ENCODE data around the gene NEURL1.

Gene NEURL1

DNA sequence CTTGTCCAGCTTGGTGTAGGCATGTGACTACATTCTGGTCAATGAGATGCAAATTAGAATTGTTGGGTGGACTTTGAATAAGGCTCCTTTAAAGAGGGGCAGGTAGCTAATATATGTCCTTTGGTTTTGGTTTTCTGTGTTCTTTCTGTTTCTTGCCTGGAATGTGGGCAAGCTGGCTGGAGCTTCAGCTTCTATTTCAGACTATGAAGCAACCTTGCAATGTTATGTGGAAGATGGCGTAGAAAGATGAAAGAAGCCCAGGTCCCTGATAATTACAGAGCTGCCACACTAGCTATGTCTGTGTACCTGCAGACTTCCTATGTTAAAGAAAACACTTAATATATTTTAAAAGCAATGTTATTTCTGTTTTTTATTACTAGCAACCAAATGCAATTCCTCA lies 46.2 kb downstream of the NEURL1 start:
- no peaks in the 10 kb centered on the region for H3K9me3 Mint-ChIP-seq
- H3K27me3 Mint-ChIP-seq, result peaks cover 22% of the 10 kb centered on the region
- H3K4me1 Mint-ChIP-seq (ENCODE audit: low read depth), result peaks cover 14% of the 10 kb centered on the region
- no peak overlapping the region for H3K27ac Mint-ChIP-seq
- no peak overlapping the region for H3K4me3 Mint-ChIP-seq
- no peaks in the 10 kb centered on the region for H3K36me3 Mint-ChIP-seq (ENCODE audit: low read depth)

DNA sequence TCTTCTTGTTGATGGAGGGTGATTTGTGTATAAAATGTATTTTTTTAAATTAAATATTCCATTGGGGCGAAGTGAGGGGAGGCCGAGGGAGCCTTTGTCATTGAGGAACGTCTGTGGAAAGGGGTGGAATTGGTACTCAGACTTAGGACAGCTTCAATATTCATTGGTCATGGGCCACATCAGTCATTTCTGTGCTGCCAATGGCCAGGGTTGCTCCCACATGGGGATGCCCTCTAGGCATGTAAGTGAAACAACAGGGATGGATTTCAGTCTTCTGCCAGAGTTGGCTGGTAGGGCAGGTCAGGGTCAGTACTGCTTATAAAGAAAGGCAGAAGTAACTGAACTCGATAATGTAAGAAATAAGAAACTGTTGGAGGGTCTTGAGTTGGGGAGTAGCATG lies 47.2 kb downstream of the NEURL1 start:
- Mint-ChIP-seq H3K36me3 (ENCODE audit: low read depth) (no peaks in the 10 kb centered on the region), H3K27ac (peak overlapping the region; percentile 15), H3K9me3 (no peaks in the 10 kb centered on the region), H3K4me3 (no peak overlapping the region), H3K4me1 (ENCODE audit: low read depth) (peaks cover 14% of the 10 kb centered on the region), H3K27me3 (peaks cover 22% of the 10 kb centered on the region)

DNA sequence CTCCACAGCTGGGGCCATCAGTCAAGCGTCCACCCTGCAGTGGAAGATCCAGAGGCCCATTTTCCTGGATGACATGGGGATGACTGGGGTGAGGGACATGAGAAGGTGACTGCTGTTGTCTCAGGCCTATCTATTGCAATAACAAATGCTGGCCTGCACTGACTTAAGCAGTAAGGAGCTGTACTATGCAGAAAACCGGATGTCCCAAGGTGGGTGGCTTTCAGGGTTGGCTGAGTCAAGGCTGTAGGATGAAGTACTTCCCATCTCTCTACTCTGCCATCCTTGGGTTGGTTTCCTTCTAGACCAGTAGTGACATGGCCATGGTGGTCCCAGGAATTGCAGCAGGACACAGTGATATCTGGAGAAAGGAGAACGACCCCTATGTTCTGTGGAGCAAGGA lies 48.1 kb downstream of the NEURL1 start:
- Mint-ChIP-seq H3K4me1 (ENCODE audit: low read depth) (peaks cover 14% of the 10 kb centered on the region), H3K36me3 (ENCODE audit: low read depth) (no peaks in the 10 kb centered on the region), H3K4me3 (no peak overlapping the region), H3K9me3 (no peaks in the 10 kb centered on the region), H3K27ac (no peak overlapping the region), H3K27me3 (peaks cover 22% of the 10 kb centered on the region)

DNA sequence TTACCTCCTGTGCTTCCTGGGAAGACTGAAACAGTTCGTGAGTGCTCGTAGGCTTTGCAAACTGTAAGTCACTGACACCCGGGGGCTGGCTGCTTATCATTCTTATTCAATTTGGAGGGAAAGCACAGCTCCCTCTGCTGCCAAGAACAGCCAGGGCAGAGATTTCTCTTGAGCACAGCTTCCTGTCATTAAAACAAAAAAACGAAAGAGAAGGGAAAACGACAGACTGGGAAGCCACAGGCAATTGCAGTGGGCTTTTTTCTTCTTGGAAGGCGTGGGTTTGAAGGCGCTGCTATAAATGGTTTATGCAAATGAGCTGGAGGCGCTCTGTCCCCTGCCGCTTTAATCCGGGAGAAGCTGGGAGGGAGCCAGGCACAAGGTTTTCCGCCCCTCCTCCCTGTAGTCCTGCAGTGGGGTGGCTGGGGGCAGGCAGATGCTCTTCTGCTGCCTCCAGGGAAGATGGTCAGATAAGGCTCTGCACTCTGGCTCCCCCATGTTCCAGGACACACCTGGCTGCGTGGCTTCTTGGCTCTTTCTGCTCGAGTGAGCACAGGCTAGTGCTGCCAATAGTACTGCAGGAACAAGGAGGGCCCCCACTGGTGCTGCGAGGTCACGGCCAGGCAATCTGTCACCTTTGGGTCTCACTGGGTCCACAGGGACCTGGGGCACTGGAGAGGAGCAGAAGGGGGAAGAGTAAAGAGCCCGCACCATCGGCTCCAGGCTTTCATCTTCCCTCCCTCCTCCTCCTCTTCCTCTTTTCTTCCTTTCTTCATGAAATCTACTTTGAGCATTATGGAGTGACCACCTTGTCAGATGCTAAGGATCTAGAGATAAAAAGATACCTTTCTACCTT lies 49.5 kb downstream of the NEURL1 start:
- H3K4me1 Mint-ChIP-seq (ENCODE audit: low read depth), result peaks cover 14% of the 10 kb centered on the region
- peaks cover 22% of the 10 kb centered on the region for H3K27me3 Mint-ChIP-seq
- no peaks in the 10 kb centered on the region for H3K36me3 Mint-ChIP-seq (ENCODE audit: low read depth)
- H3K27ac Mint-ChIP-seq, result peak overlapping the region; percentile 52
- no peaks in the 10 kb centered on the region for H3K9me3 Mint-ChIP-seq
- peak overlapping the region; percentile 76 for H3K4me3 Mint-ChIP-seq

DNA sequence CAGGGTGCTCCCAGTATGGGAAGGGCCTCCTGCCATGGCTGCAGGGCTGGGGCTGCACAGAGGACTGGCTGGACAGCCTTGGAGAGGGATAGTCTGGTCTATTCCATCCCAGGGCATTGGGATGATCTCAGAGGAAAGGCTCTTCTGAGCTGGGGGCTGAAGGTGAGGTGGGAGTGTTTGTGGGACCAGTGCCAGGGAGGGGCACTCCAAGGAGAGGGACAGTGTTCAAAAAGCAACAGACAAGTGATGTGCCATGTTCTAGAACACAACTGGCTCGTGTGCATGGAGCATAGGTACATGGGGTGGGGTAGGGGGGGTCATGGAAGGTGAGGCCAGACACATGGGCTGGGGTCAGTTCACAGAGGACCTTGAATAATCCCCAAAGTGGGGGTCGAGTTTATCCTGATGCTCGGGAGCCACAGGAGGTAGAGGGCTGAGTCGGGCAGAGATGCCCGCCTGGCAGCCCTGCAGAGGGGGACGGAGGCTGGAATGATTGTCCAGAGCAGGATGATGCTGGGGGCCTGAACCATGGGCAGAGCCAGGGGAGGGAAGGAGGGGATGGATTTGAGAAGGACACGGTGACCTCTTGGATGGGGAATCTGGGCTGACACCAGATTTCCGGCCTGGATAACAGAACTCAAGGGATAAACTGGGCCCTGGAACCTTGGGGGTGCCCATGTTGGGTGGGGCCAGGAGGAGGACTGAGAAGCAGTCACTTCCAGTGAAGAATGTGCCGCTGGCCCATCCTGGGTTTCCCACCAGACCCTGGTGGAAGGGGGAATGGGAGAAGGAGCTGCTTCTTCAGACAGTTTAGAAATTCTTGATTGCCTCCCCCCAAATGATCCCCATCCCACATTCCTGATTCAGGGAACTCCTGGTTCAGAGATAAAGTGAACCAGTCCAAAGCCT lies 50.4 kb downstream of the NEURL1 start:
- Mint-ChIP-seq H3K9me3 (no peaks in the 10 kb centered on the region), H3K36me3 (ENCODE audit: low read depth) (no peaks in the 10 kb centered on the region), H3K4me3 (peak overlapping the region; percentile 33), H3K27ac (no peak overlapping the region), H3K27me3 (peaks cover 22% of the 10 kb centered on the region), H3K4me1 (ENCODE audit: low read depth) (peaks cover 14% of the 10 kb centered on the region)

DNA sequence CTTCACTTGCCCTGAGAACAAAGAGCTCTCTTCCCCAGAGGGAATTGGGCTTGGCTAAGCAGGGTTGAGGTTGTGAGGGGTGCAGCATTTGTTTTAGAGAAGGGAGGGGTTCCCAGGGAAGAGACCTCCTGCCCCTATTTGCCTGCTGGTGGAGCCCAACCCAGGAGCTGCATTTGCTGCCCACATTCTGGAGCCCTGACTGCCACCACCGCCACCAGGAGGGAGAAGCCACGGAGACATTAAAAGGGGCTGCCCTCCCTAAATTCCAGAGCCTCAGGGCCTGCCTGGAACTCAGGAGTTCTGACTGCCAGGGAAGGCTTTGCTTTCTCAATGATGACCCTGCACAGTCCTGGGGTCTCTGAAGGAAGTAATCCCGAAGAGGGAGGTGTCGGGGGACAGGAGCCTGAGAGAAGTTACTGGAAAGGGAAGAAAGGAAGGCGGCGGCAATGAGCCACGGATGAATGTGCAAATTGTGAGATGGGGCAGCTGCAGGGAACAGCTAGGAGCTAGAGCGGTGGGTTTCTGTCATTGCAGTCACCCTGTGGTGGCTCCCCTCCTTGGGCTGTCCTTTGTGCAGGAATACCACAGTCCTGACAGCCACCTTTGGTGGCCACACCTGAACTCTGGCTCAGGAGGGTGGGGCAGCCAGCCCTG lies 51.3 kb downstream of the NEURL1 start:
- H3K9me3 Mint-ChIP-seq, result no peaks in the 10 kb centered on the region
- no peak overlapping the region for H3K27ac Mint-ChIP-seq
- no peaks in the 10 kb centered on the region for H3K36me3 Mint-ChIP-seq (ENCODE audit: low read depth)
- peaks cover 13% of the 10 kb centered on the region for H3K27me3 Mint-ChIP-seq
- peaks cover 14% of the 10 kb centered on the region for H3K4me1 Mint-ChIP-seq (ENCODE audit: low read depth)
- no peak overlapping the region for H3K4me3 Mint-ChIP-seq

DNA sequence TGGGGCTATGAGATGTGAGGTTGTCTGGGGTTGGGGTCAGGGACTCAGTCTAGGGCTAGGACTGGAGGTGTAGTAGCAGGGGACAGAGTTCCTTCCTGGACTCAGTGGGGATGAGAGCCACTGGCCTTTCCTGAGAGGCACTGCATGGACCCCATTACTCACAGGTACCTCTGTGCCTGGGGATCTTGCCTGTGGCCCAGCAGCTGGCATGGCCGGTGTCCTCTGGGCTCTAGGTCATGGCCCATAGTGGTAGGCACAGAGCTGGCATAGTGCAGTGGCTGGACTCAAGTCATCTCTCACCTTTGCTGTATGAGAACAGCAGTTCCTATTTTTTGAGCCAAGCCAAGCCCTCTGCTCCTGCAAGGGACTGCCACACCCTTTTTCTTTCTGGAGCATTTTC lies 51.9 kb downstream of the NEURL1 start:
- no peak overlapping the region for H3K27ac Mint-ChIP-seq
- peaks cover 14% of the 10 kb centered on the region for H3K4me1 Mint-ChIP-seq (ENCODE audit: low read depth)
- no peaks in the 10 kb centered on the region for H3K9me3 Mint-ChIP-seq
- H3K4me3 Mint-ChIP-seq, result no peak overlapping the region
- H3K36me3 Mint-ChIP-seq (ENCODE audit: low read depth), result no peaks in the 10 kb centered on the region
- peaks cover 12% of the 10 kb centered on the region for H3K27me3 Mint-ChIP-seq

DNA sequence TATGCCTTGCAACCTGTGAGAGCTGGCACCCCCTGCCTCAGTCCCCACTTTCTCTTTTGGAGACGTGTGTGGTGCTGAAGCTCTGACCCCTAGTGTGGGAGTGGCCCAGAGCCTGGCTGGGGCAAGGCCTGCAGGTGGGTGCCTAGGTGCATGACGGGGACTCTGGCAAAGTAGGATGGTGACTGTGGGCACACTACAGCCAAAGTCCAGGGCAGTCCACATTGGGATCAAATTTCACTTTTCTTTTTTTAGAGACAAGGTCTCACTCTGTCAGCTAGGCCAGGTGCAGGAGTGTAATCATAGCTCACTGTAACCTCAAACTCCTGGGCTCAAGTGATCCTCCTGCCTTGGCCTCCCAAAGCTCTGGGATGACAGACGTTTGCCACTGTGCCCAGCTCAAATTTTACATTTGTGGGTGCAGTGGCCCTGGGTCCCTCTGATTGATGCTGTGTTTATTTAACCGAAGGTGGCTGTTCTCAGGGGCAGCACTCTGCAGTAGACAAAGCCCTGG lies 52.3 kb downstream of the NEURL1 start:
- H3K36me3 Mint-ChIP-seq (ENCODE audit: low read depth), result no peaks in the 10 kb centered on the region
- H3K27ac Mint-ChIP-seq, result no peak overlapping the region
- H3K27me3 Mint-ChIP-seq, result peaks cover 9% of the 10 kb centered on the region
- H3K4me1 Mint-ChIP-seq (ENCODE audit: low read depth), result peaks cover 14% of the 10 kb centered on the region
- H3K4me3 Mint-ChIP-seq, result no peak overlapping the region
- no peaks in the 10 kb centered on the region for H3K9me3 Mint-ChIP-seq

DNA sequence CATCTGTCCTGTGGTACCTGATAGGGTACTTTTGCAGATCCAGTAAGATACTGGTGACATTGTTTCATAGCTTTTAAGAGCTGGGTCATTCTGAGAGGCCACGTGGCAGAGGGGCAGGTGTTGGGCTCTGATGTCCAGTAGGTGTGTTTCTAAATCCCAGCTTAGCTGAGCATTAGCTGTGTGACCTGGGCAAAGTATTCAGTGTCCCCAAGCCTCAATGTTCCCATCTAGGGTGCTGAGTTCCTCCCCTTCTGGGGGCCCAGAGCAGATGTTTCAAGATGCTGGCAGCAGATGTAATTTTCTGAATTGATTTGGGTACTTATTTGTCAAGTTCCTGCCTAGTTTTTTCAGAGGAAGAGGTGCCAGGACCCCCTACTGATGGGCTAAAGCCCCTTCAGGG lies 52.9 kb downstream of the NEURL1 start:
- peaks cover 14% of the 10 kb centered on the region for H3K4me1 Mint-ChIP-seq (ENCODE audit: low read depth)
- no peaks in the 10 kb centered on the region for H3K36me3 Mint-ChIP-seq (ENCODE audit: low read depth)
- no peaks in the 10 kb centered on the region for H3K9me3 Mint-ChIP-seq
- no peak overlapping the region for H3K27ac Mint-ChIP-seq
- no peak overlapping the region for H3K4me3 Mint-ChIP-seq
- peaks cover 4% of the 10 kb centered on the region for H3K27me3 Mint-ChIP-seq

DNA sequence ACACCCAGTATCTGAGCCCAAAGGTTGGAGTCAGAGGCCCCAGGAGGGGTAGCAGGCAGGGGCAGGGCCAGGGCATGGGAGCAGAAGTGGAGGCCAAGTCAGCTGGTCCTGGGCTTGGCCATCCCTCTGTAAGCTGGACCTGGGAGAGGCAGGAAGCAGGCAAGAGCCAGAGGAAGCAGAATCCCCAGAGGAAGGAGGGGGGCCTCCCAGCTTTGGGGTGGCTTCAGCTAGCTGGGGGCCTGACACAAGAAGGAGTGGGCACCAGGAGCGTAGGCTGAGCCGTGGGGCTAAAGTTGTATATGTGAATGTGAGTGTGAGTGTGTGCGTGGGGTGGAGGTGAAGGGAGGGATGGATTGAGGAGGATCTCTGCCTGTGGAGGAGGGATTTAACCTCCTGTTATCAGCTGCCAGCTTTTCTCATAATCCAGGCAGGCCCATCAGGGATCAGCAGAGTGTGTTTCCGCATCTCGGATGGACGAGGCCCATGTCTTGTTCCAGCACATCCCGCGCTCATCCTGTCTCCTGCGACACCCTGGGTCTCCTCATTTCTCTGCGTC lies 54.0 kb downstream of the NEURL1 start:
- Mint-ChIP-seq H3K4me3 (no peak overlapping the region), H3K4me1 (ENCODE audit: low read depth) (peaks cover 11% of the 10 kb centered on the region), H3K27me3 (peaks cover 6% of the 10 kb centered on the region), H3K27ac (no peak overlapping the region), H3K36me3 (ENCODE audit: low read depth) (no peaks in the 10 kb centered on the region), H3K9me3 (no peaks in the 10 kb centered on the region)

DNA sequence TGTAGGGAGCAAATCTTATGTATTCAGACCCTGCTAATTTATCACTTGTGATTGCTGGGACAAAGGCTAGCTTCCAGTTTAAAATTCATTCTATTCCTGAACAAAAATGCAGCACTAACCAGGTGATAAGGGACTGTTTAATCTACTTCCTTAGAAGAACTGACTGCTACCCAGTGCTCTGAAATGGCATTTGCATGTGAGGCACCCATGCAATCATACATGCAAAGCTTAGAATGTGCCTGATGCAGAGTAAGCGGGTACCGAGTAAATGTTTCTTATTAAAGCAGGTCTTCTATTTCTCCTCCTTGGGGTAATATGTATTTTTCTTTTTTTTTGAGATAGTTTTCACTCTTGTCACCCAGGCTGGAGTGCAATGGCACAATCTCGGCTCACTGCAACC lies 54.5 kb downstream of the NEURL1 start:
- Mint-ChIP-seq H3K4me1 (ENCODE audit: low read depth) (peaks cover 6% of the 10 kb centered on the region), H3K9me3 (no peaks in the 10 kb centered on the region), H3K36me3 (ENCODE audit: low read depth) (no peaks in the 10 kb centered on the region), H3K27me3 (peaks cover 11% of the 10 kb centered on the region), H3K27ac (no peak overlapping the region), H3K4me3 (no peak overlapping the region)

DNA sequence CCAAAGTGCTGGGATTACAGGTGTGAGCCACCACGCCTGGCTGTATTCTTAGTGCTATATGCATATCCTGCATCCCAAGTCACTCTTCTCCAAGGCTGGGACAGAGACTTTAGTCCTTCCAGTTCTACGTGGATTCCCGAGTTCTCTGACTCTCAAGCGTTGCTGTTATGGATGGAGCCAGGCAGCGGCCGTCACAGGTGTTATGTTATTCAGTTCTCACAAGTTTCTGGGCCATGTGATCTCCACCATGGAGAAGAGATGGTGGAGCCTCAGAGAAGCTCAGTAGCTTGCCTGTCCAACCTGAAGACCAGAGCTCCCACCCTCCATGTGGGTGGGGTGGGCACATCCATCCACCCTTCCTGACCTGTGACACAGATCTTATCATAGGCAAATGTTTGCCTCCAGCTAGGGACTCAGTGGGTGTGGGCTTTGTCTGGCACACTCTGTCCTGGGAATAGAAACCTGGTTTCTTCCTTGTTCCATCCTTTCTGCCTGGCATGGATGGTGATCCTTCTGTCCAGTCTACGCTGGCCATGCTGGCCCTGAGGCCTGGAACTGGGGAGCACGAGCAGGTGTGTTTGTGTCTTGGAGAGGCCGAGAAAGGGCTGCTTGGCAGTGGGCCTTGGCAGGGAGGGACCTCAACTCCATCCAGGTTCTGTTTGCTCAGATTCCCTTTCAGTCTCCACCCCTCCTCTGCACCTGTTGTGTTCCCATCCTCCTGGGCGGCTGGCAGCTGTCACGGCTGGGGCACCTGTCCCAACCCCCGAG lies 55.3 kb downstream of the NEURL1 start:
- H3K27me3 Mint-ChIP-seq, result peaks cover 8% of the 10 kb centered on the region
- no peak overlapping the region for H3K4me3 Mint-ChIP-seq
- H3K36me3 Mint-ChIP-seq (ENCODE audit: low read depth), result no peaks in the 10 kb centered on the region
- H3K27ac Mint-ChIP-seq, result no peak overlapping the region
- no peaks in the 10 kb centered on the region for H3K9me3 Mint-ChIP-seq
- H3K4me1 Mint-ChIP-seq (ENCODE audit: low read depth), result peaks cover 2% of the 10 kb centered on the region

DNA sequence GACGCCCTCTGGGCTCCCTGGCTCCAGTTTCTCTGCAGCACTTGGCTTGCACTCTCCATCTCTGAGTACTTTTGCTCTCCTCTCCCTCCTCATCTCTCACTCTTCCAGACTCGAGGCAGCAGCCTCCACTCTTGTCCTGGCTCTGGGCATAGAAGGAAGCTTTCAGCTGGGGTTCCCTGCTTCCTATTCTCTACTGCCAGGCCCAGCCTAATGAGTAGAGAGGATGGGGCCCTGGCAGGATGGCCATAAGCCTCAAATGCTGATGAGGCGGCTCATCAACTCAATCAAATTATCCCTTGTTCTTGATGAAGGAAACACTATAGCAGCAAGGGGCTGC lies 55.8 kb downstream of the NEURL1 start:
- no peaks in the 10 kb centered on the region for H3K9me3 Mint-ChIP-seq
- no peak overlapping the region for H3K27ac Mint-ChIP-seq
- no peak overlapping the region for H3K4me3 Mint-ChIP-seq
- H3K4me1 Mint-ChIP-seq (ENCODE audit: low read depth), result peaks cover 8% of the 10 kb centered on the region
- H3K27me3 Mint-ChIP-seq, result peaks cover 12% of the 10 kb centered on the region
- H3K36me3 Mint-ChIP-seq (ENCODE audit: low read depth), result no peaks in the 10 kb centered on the region

DNA sequence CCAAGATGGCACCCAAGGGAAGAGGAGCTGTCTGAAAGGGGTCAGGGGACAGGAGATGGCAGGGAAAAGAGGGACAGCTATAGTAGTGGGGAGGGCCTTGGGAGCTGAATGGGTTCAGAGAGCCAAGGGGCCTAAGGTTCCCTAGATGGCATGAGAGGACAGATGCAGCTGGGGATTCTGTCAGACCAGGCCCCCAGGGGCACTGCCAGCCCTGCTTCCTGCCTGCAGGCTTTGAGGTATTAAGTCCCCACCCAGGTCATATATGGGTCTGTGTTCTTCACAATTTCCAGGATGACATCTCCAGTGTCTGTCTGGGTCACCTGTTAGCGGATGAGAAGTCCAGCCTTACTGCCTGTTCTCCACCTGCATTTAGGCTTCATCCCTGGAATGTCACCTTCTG lies 56.7 kb downstream of the NEURL1 start:
- Mint-ChIP-seq H3K36me3 (ENCODE audit: low read depth) (no peaks in the 10 kb centered on the region), H3K4me1 (ENCODE audit: low read depth) (peaks cover 14% of the 10 kb centered on the region), H3K27ac (no peak overlapping the region), H3K9me3 (no peaks in the 10 kb centered on the region), H3K4me3 (no peak overlapping the region), H3K27me3 (peaks cover 17% of the 10 kb centered on the region)

Measured in stimulated activated naive CD8-positive, alpha-beta T cell treated with anti-CD3 and anti-CD28 coated beads, Interleukin-15, Interleukin-2, amounts not matched to agents 100 ng/mL and 50 ng/mL, for 24 hours (primary cell).